Fibroblast of skin of back (primary cell): ENCODE data around the gene KCNJ12.
A peak's percentile ranks its signal among the peaks of the same experiment; 100 is the strongest.
"Not testable (repeated sequence)": the region's sequence is repeated elsewhere in the genome, so short reads cannot be mapped to it uniquely, and the experiment has no call there.

ENCODE experiments used
- DNase-seq: peaks from one replicate; pipeline ENCODE4 v3.0.0-alpha.2; 2013

The KCNJ12 gene

DNA sequence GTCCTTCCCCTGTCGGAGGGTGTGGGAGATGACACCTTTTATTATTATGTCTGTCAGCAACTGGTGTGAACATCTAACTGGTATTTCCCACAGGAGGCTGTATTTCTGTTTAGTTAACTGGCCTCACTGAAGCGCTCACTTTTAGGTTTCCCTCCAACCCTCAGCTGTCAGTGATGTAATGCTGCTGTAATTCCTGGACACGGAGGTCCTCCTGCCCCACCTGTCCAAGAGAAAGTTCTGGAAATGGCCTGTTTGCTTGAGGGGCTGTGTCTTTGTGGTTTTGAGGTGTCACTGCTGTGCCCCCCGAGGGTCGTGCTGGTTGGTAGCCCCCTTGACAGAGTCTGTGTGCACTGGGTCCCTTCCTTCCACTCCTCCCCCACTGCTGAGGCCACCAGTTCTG lies 11.5 kb downstream of the KCNJ12 start:
- no peak for DNase-seq

DNA sequence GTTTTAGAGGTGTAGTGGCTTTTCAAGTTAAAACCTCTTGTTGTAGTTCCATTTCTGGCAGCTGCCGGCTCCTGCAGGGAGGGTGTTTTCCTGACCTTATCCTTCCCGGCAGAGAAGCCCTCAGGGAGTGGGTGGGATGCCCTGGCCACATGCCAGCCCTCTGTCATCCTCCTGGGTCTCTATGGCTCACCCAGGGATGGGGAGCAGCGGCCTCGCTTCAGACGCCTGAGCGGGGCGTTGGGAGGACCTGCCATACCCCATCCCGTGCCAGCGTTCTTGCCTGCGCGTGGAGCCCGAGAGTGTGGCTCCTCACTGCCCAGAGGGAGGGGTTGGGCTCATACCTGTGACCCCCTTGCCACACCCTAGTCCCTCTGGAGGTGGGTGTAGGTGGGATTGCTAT lies 11.9 kb downstream of the KCNJ12 start:
- no peak for DNase-seq

DNA sequence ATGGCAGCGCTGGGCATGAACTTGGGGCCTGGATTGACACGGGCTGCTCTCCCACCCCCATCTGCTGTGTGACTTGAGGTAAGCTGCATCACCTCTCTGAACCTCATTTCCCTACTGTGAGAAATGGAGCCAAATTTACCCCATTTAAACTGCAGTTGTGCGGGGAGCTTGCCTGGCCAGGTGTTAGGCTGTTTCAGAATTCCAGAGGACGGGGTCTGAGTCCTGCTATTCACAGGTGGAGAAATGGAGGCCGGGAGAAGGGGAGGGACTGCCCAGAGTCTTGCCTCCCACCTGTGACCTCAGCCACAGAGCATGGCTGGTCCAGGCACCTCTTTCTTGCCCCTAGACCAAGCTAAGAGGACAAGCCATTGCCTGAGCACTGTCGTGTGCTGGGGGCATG lies 12.8 kb downstream of the KCNJ12 start:
- DNase-seq, result no peak

DNA sequence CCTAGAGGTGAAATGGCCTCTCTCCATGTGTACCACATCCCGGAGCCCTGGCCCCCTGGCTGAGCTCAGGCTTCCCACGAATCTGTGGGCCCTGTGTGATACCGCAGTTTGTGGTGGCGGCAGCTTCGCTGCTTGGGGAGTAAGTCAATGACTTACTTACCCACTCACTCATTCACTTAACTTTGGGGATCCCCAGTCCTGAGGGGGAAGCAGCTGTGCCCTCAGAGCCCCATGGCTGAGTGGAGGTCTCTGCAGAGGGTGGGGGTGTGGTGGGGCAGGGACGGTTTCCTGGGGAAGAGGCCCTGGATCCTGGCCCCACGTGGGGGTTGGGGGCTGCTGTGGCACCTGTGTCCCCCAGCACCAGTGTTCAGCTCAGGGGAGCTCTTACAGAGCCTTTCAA lies 13.2 kb downstream of the KCNJ12 start:
- no peak for DNase-seq

DNA sequence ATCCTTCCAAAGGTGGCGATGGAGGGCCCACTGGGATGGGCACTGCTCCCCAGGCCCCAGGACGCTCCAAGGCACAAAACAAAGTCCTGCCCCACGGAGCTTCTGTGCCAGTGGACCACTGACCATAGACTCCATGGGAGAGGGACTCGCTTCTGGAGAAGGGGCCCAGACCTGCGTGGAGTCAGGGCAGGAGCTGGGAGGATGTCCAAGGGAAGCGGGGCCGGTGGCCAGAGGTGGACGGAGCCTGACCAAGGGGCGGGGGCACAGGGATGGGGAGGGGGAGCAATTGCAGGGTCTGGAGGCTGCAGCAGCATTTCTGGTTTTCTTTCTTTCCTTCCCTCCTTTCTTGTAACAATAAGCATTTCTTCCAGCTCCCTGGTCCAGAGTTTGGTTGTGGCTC lies 14.1 kb downstream of the KCNJ12 start:
- no peak for DNase-seq

DNA sequence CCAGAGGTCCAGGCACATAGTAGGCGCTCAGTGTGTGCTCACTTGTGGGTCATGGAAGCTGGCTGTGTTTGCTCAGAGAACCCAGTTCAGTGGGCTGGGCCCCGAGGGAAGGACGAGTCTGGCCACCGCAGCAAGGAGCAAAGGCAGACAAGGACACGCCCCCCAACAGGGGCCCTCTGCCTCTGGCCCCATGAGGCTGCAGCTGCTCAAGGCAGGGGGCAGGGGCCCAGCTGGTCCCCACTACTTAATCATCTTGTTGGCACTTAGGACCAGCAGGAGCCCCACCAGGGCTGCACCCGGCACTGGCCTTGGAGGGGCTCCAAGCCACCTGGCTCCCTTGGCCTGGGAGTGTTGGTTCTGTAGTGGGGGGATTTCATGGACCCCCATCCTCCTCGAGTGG lies 16.1 kb downstream of the KCNJ12 start:
- DNase-seq, result no peak

DNA sequence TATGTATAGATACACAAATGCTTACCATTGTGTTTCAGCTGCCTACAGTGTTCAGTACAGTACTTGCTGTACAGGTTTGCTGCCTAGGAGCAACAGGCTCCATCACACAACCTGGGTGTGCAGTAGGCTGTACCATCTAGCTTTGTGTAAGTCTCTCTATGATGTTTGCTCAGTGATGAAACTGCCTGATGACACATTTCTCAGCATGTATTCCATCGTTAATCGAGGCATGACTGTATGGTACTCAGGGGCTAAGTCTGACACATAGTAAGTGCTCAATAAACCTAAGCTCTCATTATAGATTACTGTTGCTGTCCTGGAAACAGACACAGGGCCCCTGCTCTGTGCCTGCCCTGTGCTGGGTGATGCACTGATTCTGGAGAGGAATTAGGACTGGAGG lies 18.1 kb downstream of the KCNJ12 start:
- DNase-seq, result peak; percentile 15

DNA sequence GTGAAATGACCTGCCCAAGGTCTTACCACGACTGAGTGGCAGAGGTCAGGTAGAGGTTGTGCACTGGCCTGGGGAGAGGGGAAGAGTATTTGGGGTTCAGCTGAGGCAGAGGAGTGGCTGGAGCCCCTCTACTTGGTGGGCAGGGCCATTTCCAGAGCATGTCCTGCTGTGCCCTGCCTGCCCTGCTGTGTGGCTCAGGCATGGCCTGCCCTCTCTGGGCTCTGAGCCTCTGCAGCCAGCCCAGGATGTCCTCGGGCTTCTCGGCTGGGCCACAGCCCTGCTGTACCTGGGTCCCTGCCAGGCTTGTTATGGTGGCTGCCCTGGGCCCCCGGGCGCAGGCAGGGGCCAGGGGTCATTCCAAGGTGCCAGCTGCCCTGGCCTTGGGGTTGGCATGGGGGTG lies 19.6 kb downstream of the KCNJ12 start:
- DNase-seq, result no peak

DNA sequence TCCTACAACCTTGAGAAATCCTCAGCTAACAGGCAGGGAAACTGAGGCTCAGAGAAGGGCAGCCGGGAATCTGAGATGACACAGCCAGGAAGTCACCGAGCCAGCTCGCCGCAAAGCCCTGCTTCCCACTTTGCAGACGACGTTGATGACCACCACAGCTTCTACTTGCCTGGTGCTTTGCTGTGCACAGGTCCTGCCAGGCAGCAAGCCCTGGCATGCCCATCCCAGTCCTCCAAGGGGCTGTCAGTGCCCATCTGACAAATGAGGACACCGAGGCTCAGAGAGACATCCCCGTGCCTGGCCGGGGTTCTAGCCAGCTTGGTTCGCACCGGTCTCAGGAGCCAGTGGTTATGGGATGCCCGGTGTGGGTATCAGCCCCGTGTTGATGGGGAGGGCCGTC lies 20.1 kb downstream of the KCNJ12 start:
- DNase-seq, result no peak

DNA sequence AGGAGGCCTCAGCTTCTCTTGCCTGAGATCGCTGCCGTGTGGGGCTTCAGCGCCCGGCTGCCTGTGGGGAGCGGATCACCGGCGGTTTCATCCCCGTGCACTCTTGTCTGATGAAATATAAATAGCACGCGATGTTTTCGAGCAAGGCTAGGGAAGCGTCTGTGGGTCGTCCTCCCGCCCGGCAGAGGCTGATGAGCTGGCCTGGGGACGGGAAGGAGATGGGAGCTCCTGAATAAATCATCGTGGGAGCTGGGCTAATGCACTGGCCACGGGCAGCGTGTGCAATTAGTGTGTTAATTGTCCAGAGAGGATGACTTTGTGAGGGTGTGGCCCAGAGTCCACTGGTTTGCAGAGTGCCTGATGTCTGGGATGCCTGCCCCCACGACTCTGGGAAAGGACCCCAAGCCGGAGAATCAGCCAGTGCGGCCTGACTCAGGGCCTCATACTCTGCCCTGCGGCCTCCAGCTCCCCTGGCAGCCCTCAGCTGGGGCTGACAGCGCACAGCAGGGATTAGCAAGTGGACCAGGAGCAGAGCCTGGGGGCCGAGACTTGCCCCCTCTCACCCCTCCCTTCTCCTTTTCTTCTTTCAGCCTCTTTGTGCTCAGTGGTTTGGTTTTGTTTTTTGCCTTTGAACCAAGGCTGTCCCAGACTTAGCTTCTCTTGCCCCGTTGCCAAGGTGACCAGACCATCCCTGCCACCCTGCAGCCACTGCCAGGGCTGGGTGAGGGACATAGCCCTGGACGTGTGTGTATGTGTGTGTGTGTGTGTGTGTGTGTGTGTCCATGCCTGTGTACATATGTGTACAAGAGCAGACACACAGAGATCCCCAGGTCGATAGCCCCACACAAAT lies 21.4 kb downstream of the KCNJ12 start:
- peak; percentile 45 for DNase-seq

DNA sequence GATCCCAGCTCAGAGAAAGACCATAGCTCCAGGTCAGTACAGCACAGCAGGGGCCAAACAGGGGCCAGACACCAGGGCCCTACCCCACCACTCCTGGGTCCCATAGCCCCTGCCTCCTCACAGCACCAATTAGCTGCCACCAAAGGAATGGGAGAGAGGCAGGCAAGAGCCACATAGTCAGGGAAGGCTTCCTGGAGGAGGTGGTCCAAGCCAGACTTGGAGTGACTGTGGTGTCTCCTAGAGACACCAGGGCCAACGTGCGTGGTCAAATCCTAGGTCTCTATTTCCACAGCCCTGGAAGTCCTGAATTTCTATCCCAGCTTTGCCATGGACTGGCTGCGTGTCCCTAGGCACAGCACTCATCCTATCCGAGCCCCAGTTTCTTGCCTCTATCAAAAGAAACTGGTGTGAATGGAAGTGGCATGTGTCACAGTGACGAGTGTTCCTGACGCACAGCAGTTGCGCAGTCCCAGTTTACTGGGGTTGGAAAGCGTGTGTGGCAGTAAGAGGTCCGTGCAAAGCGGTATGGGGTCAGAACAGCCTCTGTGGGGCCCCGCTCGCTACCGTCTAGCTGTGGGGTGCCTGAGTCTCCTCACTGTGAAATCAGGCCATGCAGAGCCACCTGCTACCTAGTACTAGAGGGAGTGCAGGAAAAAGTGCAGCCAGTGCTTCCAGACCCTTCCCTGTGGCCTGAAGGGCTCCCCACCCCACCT lies 23.5 kb downstream of the KCNJ12 start:
- no peak for DNase-seq

DNA sequence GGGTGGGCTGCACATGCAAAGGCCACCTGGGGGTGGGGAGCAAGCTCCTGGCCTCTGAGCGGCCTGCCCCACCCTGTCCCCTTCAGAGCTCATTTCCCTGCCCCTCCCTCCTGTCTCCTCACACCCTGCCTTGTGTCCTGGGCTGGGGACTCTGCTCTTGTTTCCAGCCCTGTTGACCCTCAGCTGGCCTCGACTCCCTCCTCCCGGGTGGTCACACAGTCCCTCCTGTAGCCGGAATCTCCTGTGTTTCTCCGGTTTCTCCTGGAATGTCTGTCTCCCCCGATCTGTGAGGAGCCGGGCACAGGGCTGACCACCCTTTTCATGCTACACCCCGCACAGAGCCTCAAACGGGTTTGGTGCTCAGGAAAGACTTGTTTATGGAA lies 24.0 kb downstream of the KCNJ12 start:
- DNase-seq, result not testable (repeated sequence)

DNA sequence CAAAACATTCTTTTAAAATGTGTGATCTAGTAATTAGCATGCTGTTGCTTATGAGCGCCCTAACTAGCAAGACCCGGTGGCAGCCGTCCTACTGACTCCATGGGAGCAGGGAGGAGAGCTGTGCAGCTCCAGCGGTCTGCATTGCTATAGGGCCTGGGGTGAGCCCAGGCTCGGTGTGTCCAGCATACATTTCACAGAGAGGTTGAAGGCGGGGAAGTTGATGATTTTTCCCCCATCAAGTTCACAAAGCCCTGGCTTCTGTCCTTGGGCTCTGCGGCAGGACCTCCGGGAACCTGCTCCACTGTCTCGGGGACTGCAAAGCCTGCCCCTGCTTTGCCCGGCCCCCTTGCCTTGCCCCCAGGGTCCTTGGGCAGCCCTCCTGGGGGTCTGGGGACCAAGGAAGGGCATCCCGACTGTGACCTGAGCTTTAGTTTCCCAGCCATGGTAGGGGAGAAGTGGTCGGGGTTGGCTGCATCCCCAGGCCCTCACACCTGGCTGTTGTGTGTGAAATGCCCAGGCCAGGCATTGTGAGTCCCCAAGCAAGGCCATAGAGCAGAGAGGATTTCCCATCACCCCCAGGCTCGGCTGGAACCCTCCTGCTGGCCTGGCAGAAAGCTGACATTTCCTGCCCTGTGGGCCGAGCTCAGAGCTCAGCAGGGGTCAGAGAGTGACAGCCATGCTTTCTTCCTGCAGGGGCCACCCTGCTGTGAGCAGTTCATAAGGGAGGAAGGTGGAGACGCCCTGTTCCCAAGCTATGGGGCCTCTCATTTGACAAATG lies 24.8 kb downstream of the KCNJ12 start:
- peak; percentile 44 for DNase-seq

DNA sequence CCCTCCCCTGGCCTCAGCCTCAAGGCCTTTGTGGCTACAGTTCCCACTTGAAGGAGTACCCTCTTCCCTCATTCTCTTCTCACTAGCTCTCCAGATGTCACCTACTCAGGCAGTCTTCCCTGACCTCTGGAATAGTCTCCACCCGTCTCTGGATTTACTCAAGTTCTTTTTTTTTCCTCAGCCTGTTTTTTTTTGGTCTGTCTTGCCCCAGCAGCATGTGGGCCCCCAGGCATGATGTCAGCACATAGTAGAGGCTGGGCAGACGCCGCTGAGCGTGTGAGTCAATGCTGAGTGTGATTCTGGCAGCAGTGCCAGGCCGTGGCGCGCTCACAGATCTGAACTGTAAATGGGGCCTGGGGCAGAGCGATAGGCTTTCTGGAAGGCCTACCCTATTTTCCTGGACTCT lies 26.0 kb downstream of the KCNJ12 start:
- DNase-seq, result peak; percentile 91

DNA sequence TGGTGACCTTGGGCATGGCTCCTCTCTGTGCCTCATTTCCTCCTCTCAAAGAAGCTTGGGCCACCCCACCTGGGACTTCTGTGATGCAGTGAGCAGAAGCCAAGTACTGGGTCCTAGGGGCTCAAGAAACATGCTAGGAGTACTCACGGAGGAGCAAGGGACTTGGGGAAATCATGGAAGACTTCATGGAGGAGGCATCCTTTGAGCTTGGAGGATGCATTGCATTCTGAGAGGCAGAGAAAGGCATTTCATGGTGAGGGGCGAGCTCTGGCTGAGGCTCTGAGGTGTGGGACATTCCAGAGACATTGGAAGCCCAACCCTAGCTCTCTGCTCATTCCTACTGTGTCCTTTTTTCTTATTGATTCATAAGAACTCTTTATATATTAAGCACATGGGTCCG lies 26.8 kb downstream of the KCNJ12 start:
- not testable (repeated sequence) for DNase-seq

DNA sequence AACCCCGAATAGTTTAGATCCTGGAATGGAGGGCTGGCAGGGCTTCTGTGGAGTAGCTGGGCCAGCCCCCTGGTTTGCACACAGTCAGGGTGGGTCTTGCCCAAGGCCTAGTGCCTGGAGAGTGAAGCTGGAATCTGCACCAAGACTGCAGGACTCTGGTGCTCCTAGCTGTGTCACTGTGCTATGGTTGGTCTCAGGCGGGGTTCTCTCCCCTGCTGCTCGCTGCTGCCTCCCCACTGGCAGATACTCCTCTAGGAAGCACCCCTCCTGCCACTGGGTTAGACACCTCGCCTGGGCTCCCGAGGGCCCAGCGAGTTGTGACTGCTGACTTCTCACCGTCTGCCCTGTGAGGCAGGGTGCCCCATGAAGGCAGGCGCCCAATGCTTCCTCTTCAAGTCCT lies 27.9 kb downstream of the KCNJ12 start:
- DNase-seq, result not testable (repeated sequence)

DNA sequence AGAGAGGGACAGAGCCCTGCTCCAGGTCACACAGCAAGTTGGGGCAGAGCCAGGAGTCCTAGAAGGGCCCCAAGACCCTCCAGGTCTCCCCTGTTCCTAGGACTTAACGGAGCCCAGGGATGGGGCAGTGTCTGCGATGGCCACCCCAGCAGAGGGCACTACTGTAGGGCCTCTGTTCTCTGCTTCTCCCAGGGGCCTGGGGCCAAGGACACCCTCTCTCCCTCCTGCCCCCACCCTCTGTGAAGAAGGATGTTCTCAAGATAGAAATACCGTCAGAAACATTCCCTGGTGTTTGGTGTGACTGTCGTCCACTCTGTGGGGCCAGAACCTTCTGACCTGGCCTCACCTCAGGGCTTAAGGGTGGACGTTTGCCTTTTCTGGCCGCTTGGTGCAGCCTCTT lies 28.4 kb downstream of the KCNJ12 start:
- not testable (repeated sequence) for DNase-seq

DNA sequence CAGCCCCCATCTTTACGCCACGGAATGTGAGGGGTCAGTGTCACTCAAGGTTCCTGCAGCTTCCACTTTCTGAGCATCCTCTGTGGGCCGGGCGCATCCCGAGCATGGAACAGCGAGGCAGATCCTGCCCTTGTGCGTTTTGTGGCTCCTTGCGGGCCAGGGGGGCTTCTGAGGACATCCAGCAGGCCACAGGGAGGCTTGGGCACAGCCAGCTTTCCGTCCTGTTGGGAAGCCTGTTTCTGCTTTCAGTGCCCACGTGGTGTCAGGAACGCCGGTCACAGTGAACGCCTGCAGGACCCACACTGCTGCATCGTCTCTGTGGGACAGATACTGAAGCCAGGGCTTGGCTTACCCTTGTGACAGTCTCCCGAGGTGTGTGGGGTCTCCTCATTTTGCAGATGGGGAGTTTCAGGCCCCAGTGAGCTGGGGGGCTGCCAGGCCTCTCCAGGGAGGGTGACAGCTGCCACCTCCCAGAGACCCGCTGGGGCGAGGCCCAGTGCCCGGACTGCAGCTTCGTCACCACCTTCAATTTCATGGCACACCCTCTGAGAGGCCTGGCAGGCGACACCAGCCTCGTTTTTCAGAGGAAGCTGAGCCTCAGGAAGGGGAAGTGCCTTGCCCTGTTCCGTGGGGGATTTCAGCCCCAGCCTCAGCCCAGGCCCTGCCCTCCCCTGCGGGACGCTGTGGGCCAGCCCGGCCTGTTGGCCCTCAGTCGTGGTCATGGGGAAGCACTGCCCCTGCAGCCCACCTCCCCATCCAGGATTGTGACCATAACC lies 29.0 kb downstream of the KCNJ12 start:
- DNase-seq, result not testable (repeated sequence)

DNA sequence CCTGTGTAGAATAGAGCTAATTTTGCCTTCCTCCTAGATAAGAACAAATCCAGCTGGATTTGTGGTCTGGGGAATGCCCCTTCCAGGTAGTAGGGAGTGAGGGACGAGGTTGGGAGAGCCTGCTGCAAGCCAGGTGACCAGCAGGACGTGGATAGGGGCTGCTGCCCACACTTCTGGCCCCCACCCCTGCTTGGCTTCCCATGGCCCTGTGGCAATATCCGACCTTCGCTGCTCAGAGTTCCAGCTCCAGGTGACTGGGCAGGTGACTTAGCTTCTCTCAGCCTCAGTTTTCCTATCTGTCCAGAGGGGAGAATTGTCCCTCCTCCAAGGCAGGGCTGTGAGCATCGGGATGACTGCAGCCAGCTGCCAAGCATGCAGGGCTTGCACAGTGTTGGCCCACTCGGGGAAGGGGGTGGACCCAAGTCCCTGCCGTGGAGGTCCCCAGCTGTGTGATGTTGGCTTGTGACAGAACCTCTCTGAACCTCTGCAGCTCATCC lies 29.8 kb downstream of the KCNJ12 start:
- not testable (repeated sequence) for DNase-seq

DNA sequence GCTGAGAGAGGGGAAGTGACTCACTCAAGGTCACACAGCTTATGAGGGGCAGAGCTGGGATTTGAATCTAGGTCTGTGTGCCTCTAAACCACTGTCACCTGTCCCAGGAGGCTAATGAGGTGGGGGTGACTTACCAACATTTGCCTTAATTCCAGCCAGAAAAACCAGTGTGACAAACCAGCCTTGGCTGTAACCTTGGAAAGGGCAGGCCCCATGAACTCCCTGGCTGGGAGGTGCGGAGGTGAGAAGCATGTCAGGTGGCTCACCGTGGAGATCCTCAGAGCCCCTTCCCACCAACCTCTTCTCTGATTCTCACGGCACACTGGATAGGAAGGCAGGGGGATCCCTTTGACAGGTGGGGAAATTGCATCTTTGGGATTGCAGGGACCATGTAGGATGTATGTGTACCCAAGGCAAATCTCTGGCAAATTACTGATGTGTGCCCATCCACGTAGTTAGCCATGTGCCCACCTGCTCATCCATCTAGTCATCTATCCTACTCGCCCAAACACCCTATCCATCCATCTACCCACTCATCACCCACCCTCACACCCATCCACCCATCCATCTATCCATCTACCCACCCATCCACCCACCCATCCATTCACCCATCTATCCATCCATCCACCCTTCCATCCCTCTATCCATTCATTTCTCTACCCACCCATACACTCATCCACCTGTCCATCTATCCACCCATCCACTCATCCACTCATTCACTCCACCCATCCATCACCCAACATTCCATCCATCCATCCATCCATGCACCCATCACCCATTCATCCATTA lies 30.7 kb downstream of the KCNJ12 start:
- not testable (repeated sequence) for DNase-seq

DNA sequence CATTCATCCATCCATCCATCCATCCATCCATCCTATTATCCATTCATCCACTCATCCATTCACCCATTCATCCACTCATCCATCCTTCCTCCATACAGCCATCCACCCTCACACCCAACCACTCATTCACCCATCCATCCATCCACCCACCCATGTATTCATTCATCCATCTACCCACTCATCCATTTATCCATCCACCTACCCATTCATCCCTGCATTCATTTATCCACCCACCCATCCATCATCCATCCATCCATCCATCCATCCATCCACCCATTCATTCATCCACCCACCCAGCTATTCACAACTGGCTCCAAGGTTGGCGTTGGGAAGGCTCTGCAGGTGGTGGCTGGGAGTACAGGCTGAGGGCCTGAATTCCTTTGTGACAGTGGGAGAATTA lies 31.6 kb downstream of the KCNJ12 start:
- DNase-seq, result not testable (repeated sequence)
